Esophagus squamous epithelium (tissue), 5 donors: ENCODE data around the gene DHPS. TPM values are rescaled to one million over a fixed set of nuclear protein-coding genes. Genes with fewer than 3 reads are reported as not detected.
A peak's percentile ranks its signal among the peaks of the same experiment; 100 is the strongest.
"Not testable (repeated sequence)": the region's sequence is repeated elsewhere in the genome, so short reads cannot be mapped to it uniquely, and the experiment has no call there.

Source experiments
- DNase-seq: peaks from one replicate; lab custom pipeline; 2025; lab: John Stamatoyannopoulos, UW
- H3K27ac ChIP-seq, 4 donors: fragments of 200-600 bp; sonication (generic); one replicate each; pipeline ENCODE4 v1.5.1; 2016 to 2019; ENCODE audit warnings: mild to moderate bottlenecking in 1 of 4
- H3K27me3 ChIP-seq, 4 donors: fragments of 200-600 bp; sonication (generic); 1 replicate in 3 of 4; 2 replicates in 1 of 4; pipeline versions ENCODE4 v1.5.1 to v1.6.0; 2017 to 2021; ENCODE audit warnings: antibody characterized with exemption in 1 of 4
- H3K36me3 ChIP-seq, 3 donors: fragments of 200-600 bp; sonication (generic); one replicate each; pipeline ENCODE4 v1.5.1; 2016 to 2019
- H3K4me1 ChIP-seq, 3 donors: fragments of 200-600 bp; sonication (generic); one replicate each; pipeline ENCODE4 v1.5.1; 2017 to 2019
- H3K4me3 ChIP-seq, 4 donors: fragments of 200-600 bp; sonication (generic); 1 replicate in 3 of 4; 2 replicates in 1 of 4; pipeline ENCODE4 v1.5.1; 2016 to 2019; ENCODE audit warnings: mild to moderate bottlenecking in 2 of 4, moderate library complexity in 1 of 4
- H3K9me3 ChIP-seq, 3 donors: fragments of 200-600 bp; sonication (generic); one replicate each; pipeline ENCODE4 v1.5.1; 2016 to 2019
- POLR2A ChIP-seq, 4 donors: fragments of 450-650 bp; IDR thresholded peaks; one replicate each; pipeline ENCODE4 v1.6.1; 2017; ENCODE audit warnings: antibody characterized with exemption in 4 of 4, mild to moderate bottlenecking in 4 of 4, moderate library complexity in 3 of 4
- WGBS, 2 donors: methylation state at CpG; one replicate each; pipeline ENCODE4 v1.1.5; 2018; 5-methylcytosine and 5-hydroxymethylcytosine counted together
- intact Hi-C: fragments of 100-400 bp; cut with DNase I; formaldehyde crosslinking; loops from one replicate; pipeline ENCODE4 v1.15.0; 2022
- total RNA-seq, 4 donors: library from RNA; depleted of rRNA; stranded (reverse); fragments of >200 nt; gene quantifications; one replicate each; pipeline ENCODE4 v1.1.0, GENCODE V29; 2016
- TF ChIP-seq, protein P1 (sequence below), 6 experiments: fragments of 450-650 bp in 4 of 6; fragments of 200-600 bp in 2 of 6; sonication (generic) in 2 of 6; IDR thresholded peaks; one replicate each; pipeline ENCODE4 v1.5.1; 2016 to 2019; ENCODE audit warnings: antibody characterized with exemption in 6 of 6, mild to moderate bottlenecking in 4 of 6, moderate library complexity in 4 of 6
- donor health status: DM: yes; HTN: yes; CAD: no.

DHPS gene
- total RNA-seq, 4 donors from 2014 or later: 45.3 to 93.5 (median 51.5) TPM

DNA sequence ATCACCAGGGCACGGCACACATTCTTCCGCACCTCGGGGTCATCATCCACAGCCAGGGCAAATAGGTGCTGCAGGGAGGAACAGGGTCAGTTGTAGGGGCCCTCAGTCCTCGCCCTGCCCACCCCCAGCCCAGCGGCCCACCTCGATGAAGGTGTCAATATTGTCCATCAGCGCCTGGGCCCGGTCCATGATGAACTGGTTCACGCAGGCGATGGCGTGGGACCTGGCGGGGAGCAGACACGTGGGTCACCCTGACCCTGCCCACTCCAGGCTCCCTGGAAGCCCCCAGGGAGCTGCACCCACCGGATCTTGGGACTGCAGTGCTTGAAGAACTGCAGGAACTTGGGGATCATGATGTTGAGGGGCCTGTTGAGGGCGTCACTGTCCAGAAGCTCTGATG lies 33.4 kb upstream of the DHPS start:
- Histone ChIP-seq H3K9me3 (no peaks in the 10 kb centered on the region), H3K36me3 (peaks cover 39 to 94% (median 50%) of the 10 kb centered on the region in 3 donors), H3K4me3 (no peak overlapping the region), H3K27me3 (no peaks in the 10 kb centered on the region), H3K27ac (no peak overlapping the region), H3K4me1 (peaks cover 0 to 36% (median 2%) of the 10 kb centered on the region in 3 donors)
- no peak for TF ChIP-seq POLR2A (IDR thresholded peaks at IDR 0.05)
- TF ChIP-seq, protein P1, sequence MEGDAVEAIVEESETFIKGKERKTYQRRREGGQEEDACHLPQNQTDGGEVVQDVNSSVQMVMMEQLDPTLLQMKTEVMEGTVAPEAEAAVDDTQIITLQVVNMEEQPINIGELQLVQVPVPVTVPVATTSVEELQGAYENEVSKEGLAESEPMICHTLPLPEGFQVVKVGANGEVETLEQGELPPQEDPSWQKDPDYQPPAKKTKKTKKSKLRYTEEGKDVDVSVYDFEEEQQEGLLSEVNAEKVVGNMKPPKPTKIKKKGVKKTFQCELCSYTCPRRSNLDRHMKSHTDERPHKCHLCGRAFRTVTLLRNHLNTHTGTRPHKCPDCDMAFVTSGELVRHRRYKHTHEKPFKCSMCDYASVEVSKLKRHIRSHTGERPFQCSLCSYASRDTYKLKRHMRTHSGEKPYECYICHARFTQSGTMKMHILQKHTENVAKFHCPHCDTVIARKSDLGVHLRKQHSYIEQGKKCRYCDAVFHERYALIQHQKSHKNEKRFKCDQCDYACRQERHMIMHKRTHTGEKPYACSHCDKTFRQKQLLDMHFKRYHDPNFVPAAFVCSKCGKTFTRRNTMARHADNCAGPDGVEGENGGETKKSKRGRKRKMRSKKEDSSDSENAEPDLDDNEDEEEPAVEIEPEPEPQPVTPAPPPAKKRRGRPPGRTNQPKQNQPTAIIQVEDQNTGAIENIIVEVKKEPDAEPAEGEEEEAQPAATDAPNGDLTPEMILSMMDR (IDR thresholded peaks at IDR 0.05): no peak
- intact Hi-C loops: loop anchor here (10.0 kb wide), 1 partner anchor 90 kb away; the partner anchor contains the start of genes PRDX2, RNASEH2A and THSD8
- 88 to 100% methylated on average over 1 to 3 of the region's 15 CpGs for WGBS, 2 donors
- no peak for DNase-seq

DNA sequence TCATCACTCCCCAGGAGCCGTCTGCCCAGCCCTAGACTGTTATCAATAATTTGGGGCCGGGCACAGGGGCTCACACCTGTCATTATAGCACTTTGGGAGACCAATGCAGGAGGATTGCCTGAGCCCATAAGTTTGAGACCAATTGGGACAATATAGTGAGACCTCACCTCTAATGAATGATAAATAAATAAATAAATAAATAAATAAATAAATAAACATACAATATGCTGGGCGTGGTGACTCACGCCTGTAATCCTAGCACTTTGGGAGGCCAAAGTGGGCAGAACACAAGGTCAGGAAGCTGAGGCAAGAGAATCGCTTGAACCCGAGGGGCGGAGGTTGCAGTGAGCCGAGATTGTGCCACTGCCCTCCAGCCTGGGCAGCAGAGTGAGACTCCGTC lies 31.6 kb upstream of the DHPS start:
- H3K27ac ChIP-seq, H3K4me3 ChIP-seq, H3K9me3 ChIP-seq, H3K27me3 ChIP-seq, DNase-seq: not testable (repeated sequence)
- intact Hi-C loops: loop anchor here (10.0 kb wide), 1 partner anchor 91 kb away; the partner anchor contains the start of genes PRDX2, RNASEH2A and THSD8
- Histone ChIP-seq H3K36me3 (peaks cover 51 to 99% (median 64%) of the 10 kb centered on the region in 3 donors), H3K4me1 (peaks cover 0 to 18% (median 0%) of the 10 kb centered on the region in 3 donors)
- WGBS, 2 donors: 87 to 93% methylated on average over 7 to 8 of the region's 9 CpGs

DNA sequence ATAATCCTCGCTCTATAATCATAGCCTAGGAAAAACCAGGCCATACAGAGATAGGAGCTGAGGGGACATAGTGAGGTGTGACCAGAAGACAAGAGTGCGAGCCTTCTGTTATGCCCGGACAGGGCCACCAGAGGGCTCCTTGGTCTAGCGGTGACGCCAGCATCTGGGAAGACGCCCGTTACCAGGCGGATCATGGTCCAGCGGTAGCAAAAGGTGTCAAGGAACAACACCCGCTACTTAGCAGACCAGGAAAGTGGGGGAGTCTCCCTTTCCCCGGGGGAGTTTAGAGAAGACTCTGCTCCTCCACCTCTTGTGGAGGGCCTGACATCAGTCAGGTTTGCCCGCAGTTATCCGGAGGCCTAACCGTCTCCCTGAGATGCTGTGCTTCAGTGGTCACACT lies 30.4 kb upstream of the DHPS start:
- 67 to 82% methylated on average over 4 to 6 of the region's 14 CpGs for WGBS, 2 donors
- not testable (repeated sequence) for H3K27me3 ChIP-seq, DNase-seq, H3K27ac ChIP-seq, H3K4me3 ChIP-seq, H3K4me1 ChIP-seq, H3K9me3 ChIP-seq
- intact Hi-C loops: loop anchor here (10.0 kb wide), 1 partner anchor 93 kb away; the partner anchor contains the start of genes PRDX2, RNASEH2A and THSD8
- TF ChIP-seq, protein P1 (IDR thresholded peaks at IDR 0.05): peak in 5 of 6 experiments; percentile 30 to 59 (median 39)
- H3K36me3 ChIP-seq: peaks cover 51 to 99% (median 61%) of the 10 kb centered on the region in 3 donors

DNA sequence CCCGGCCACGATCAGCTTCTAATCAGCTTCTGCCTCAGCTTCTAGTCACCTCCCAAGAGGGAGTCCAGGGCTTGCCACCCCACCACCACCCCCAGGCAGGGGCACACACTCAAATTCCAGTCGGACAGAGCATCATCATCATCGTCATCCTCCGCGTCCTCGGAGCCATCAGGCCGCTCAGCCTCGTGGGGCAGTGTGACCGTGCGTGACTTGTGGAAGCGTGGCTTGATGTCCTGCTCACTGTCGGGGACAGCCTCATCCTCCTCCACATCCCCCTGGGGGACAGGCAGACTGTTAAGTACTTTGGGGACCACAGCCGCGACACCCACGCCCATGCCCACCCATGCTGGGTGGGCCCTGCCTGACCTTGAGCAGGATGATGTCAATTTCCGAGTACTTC lies 29.5 kb upstream of the DHPS start:
- intact Hi-C loops: loop anchor here (10.0 kb wide), 1 partner anchor 94 kb away; the partner anchor contains the start of genes PRDX2, RNASEH2A and THSD8
- no peak for DNase-seq
- no peaks in the 10 kb centered on the region for H3K4me1 ChIP-seq
- peaks cover 56 to 99% (median 69%) of the 10 kb centered on the region in 3 donors for H3K36me3 ChIP-seq
- no peaks in the 10 kb centered on the region for H3K9me3 ChIP-seq
- H3K27me3 ChIP-seq: no peaks in the 10 kb centered on the region
- H3K27ac ChIP-seq: no peak overlapping the region
- WGBS, 2 donors: 100% methylated on average over 2 to 6 of the region's 17 CpGs
- no peak for TF ChIP-seq POLR2A (IDR thresholded peaks at IDR 0.05)
- TF ChIP-seq, protein P1 (IDR thresholded peaks at IDR 0.05): no peak
- H3K4me3 ChIP-seq: no peak overlapping the region

DNA sequence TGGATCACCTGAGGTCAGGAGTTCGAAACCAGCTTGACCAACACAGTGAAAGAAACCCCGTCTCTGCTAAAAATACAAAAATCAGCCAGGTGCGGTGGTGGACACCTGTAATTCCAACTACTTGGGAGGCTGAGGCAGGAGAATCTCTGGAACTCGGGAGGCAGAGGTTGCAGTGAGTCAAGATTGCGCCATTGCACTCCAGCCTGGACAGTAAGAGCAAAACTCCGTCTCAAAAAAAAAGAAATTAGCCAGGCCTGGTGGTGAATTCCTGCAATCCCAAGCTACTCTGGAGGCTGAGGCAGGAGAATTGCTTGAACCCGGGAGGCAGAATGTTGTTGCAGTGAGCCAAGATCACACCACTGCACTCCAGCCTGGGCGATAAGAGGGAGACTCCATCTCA lies 27.0 kb upstream of the DHPS start:
- 87 to 90% methylated on average over 4 to 8 of the region's 8 CpGs for WGBS, 2 donors
- Histone ChIP-seq H3K36me3 (peaks cover 52 to 99% (median 69%) of the 10 kb centered on the region in 3 donors), H3K4me1 (no peaks in the 10 kb centered on the region), H3K27me3 (no peaks in the 10 kb centered on the region), H3K4me3 (no peak overlapping the region), H3K9me3 (no peaks in the 10 kb centered on the region), H3K27ac (no peak overlapping the region)
- intact Hi-C loops: no loop called here
- no peak for DNase-seq
- TF ChIP-seq, protein P1 (IDR thresholded peaks at IDR 0.05): no peak
- TF ChIP-seq POLR2A (IDR thresholded peaks at IDR 0.05): no peak
